Adrenal gland (tissue), 5 donors: ENCODE measurements around the gene NOP58.

Experiments
- CTCF ChIP-seq, 6 experiments: fragments of 450-650 bp in 4 of 6; fragments of 200-600 bp in 2 of 6; sonication (generic) in 1 of 6; IDR thresholded peaks; 1 replicate in 5 of 6; 2 replicates in 1 of 6; pipeline versions ENCODE4 v1.5.1 to v1.8.0; 2016 to 2021; ENCODE audit warnings: antibody characterized with exemption in 6 of 6, mild to moderate bottlenecking in 2 of 6, moderate library complexity in 1 of 6
- POLR2A ChIP-seq, 2 donors: fragments of 450-650 bp; IDR thresholded peaks; one replicate each; pipeline ENCODE4 v1.6.1; 2017; ENCODE audit warnings: antibody characterized with exemption in 2 of 2, mild to moderate bottlenecking in 2 of 2, moderate library complexity in 1 of 2
- donor health status: DM: no; HTN: no; CAD: no.

- no peak for TF ChIP-seq POLR2A (IDR thresholded peaks at IDR 0.05)
- TF ChIP-seq CTCF (IDR thresholded peaks at IDR 0.05) = no peak
Observed at GRCh38 chr2:202269585-202269984, 4.0 kb downstream of the NOP58 start.
